Peyer's patch (tissue), 4 donors: Measurements from ENCODE around the gene SSU72.

ENCODE experiments used
- POLR2A ChIP-seq, 2 donors: fragments of 450-650 bp; IDR thresholded peaks; one replicate each; pipeline ENCODE4 v1.5.1; 2017; ENCODE audit warnings: antibody characterized with exemption in 2 of 2, mild to moderate bottlenecking in 2 of 2, moderate library complexity in 2 of 2
- TF ChIP-seq, protein P1 (sequence below), 6 experiments: fragments of 450-650 bp in 4 of 6; fragments of 200-600 bp in 2 of 6; sonication (generic) in 1 of 6; IDR thresholded peaks; one replicate each; pipeline ENCODE4 v1.5.1; 2017 to 2019; ENCODE audit warnings: antibody characterized with exemption in 6 of 6, mild to moderate bottlenecking in 3 of 6, moderate library complexity in 1 of 6

DNA sequence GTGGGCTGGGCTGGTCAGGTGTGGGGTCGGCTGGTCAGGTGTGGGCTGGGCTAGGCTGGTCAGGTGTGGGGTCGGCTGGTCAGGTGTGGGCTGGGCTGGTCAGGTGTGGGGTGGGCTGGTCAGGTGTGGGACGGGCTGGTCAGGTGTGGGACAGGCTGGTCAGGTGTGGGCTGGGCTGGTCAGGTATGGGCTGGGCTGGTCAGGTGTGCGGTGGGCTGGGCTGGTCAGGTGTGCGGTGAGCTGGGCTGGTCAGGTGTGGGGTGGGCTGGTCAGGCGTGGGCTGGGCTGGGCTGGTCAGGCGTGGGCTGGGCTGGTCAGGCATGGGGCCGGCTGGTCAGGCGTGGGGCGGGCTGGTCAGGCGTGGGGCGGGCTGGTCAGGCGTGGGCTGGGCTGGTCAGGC, 31.6 kb upstream of the SSU72 start:
- no peak for TF ChIP-seq POLR2A (IDR thresholded peaks at IDR 0.05)
- TF ChIP-seq, protein P1, sequence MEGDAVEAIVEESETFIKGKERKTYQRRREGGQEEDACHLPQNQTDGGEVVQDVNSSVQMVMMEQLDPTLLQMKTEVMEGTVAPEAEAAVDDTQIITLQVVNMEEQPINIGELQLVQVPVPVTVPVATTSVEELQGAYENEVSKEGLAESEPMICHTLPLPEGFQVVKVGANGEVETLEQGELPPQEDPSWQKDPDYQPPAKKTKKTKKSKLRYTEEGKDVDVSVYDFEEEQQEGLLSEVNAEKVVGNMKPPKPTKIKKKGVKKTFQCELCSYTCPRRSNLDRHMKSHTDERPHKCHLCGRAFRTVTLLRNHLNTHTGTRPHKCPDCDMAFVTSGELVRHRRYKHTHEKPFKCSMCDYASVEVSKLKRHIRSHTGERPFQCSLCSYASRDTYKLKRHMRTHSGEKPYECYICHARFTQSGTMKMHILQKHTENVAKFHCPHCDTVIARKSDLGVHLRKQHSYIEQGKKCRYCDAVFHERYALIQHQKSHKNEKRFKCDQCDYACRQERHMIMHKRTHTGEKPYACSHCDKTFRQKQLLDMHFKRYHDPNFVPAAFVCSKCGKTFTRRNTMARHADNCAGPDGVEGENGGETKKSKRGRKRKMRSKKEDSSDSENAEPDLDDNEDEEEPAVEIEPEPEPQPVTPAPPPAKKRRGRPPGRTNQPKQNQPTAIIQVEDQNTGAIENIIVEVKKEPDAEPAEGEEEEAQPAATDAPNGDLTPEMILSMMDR (IDR thresholded peaks at IDR 0.05), result no peak
